Neuronal stem cell (in vitro differentiated cells): Measurements from ENCODE around the gene PSMB7.

Source experiments
- DNase-seq: peaks from one replicate; pipeline ENCODE4 v3.0.0-alpha.2; 2013; ENCODE audit warnings: low spot score
- H2AFZ ChIP-seq: one replicate; pipeline ENCODE4 v1.6.1; 2013; ENCODE audit warnings: mild to moderate bottlenecking, low read length, inconsistent platforms
- H2AK5ac ChIP-seq: 2 replicates; pipeline ENCODE4 v1.6.1; 2013; ENCODE audit warnings: low read depth, mild to moderate bottlenecking, inconsistent platforms, low read length, moderate library complexity, mixed read lengths
- H2BK120ac ChIP-seq: 2 replicates; pipeline ENCODE4 v1.6.1; 2013; ENCODE audit warnings: low read depth, mild to moderate bottlenecking, inconsistent platforms, low read length, moderate library complexity, mixed read lengths
- H2BK12ac ChIP-seq: one replicate; pipeline ENCODE4 v1.6.1; 2013; ENCODE audit warnings: low read length, inconsistent platforms
- H2BK15ac ChIP-seq: 2 replicates; pipeline ENCODE4 v1.6.1; 2013; ENCODE audit warnings: mild to moderate bottlenecking, low read length, inconsistent platforms, mixed read lengths
- H2BK5ac ChIP-seq: one replicate; pipeline ENCODE4 v1.6.1; 2013; ENCODE audit warnings: inconsistent platforms, mild to moderate bottlenecking, low read length, moderate library complexity
- H3K14ac ChIP-seq: one replicate; pipeline ENCODE4 v1.6.1; 2013; ENCODE audit warnings: low read length, inconsistent platforms
- H3K18ac ChIP-seq: 2 replicates; pipeline ENCODE4 v1.6.1; 2013; ENCODE audit warnings: low read length, inconsistent platforms
- H3K23ac ChIP-seq: 2 replicates; pipeline ENCODE4 v1.6.1; 2013; ENCODE audit warnings: low read depth, mild to moderate bottlenecking, mixed read lengths, low read length, inconsistent platforms; ENCODE audit not compliant: poor library complexity
- H3K27ac ChIP-seq: replicated peaks from 3 replicates; pipeline ENCODE4 v1.5.1; 2013; ENCODE audit warnings: low read length, inconsistent platforms
- H3K27me3 ChIP-seq, 3 experiments: 2 replicates each; pipeline ENCODE4 v1.6.1; 2013; ENCODE audit warnings: low read length in 3 of 3, mild to moderate bottlenecking in 2 of 3, inconsistent platforms in 1 of 3, low read depth in 1 of 3, mixed read lengths in 1 of 3, moderate library complexity in 1 of 3; ENCODE audit not compliant: control insufficient read depth in 3 of 3, insufficient read depth in 3 of 3
- H3K36me3 ChIP-seq, 2 donors: replicated peaks in 1 of 2; 2 replicates each; pipeline ENCODE4 v1.6.1; 2013; ENCODE audit warnings: low read length in 2 of 2; ENCODE audit not compliant: control insufficient read depth in 2 of 2, insufficient read depth in 2 of 2
- H3K4ac ChIP-seq: 2 replicates; pipeline ENCODE4 v1.6.1; 2013; ENCODE audit warnings: inconsistent platforms, mild to moderate bottlenecking, low read length, moderate library complexity
- H3K4me1 ChIP-seq, 2 donors: 1 replicate in 1 of 2; 2 replicates in 1 of 2; pipeline ENCODE4 v1.6.1; 2013; ENCODE audit warnings: low read length in 2 of 2, low read depth in 1 of 2; ENCODE audit not compliant: control insufficient read depth in 2 of 2, insufficient read depth in 1 of 2
- H3K4me2 ChIP-seq: one replicate; pipeline ENCODE4 v1.6.1; 2013; ENCODE audit warnings: mild to moderate bottlenecking, low read length, inconsistent platforms; ENCODE audit not compliant: insufficient read depth, poor library complexity, severe bottlenecking
- H3K4me3 ChIP-seq, 2 donors: 2 replicates each; pipeline ENCODE4 v1.5.1; 2013; ENCODE audit warnings: low read length in 2 of 2, mild to moderate bottlenecking in 2 of 2, inconsistent platforms in 1 of 2, moderate library complexity in 1 of 2
- H3K79me1 ChIP-seq: one replicate; pipeline ENCODE4 v1.6.1; 2013; ENCODE audit warnings: low read depth, mild to moderate bottlenecking, inconsistent platforms, low read length, moderate library complexity
- H3K9ac ChIP-seq: one replicate; pipeline ENCODE4 v1.6.1; 2013; ENCODE audit warnings: mild to moderate bottlenecking, low read depth, low read length, inconsistent platforms; ENCODE audit not compliant: poor library complexity
- H3K9me3 ChIP-seq, 2 donors: replicated peaks in 1 of 2; 2 replicates each; pipeline versions ENCODE3 to v1.6.1; 2013; ENCODE audit warnings: low read length in 2 of 2, mild to moderate bottlenecking in 2 of 2, inconsistent platforms in 1 of 2, low read depth in 1 of 2, mixed read lengths in 1 of 2, moderate library complexity in 1 of 2; ENCODE audit not compliant: control insufficient read depth in 2 of 2, insufficient read depth in 1 of 2
- H4K8ac ChIP-seq: one replicate; pipeline ENCODE4 v1.6.1; 2013; ENCODE audit warnings: low read depth, mild to moderate bottlenecking, inconsistent platforms, low read length, moderate library complexity
- H4K91ac ChIP-seq: one replicate; pipeline ENCODE4 v1.6.1; 2013; ENCODE audit warnings: low read length, low read depth, mild to moderate bottlenecking, inconsistent platforms; ENCODE audit not compliant: poor library complexity
- WGBS, 2 donors: extraction: QIAGEN DNeasy Blood & Tissue Kit; methylation state at CpG; one replicate each; pipeline ENCODE4 v1.1.7; 2013; ENCODE audit warnings: missing lambda C conversion rate in 2 of 2, mixed read lengths in 1 of 2; ENCODE audit not compliant: insufficient read length in 2 of 2, insufficient replicate concordance in 1 of 2; ENCODE audit errors: extremely low coverage in 2 of 2; 5-methylcytosine and 5-hydroxymethylcytosine counted together

PSMB7 gene

GRCh38 chr9:124384846-124385245, 30.4 kb downstream of the PSMB7 start:
- H3K4me3 ChIP-seq: no peak overlapping the region
- no peak overlapping the region for H3K23ac ChIP-seq
- peaks cover 0 to 42% of the 10 kb centered on the region in 2 donors for H3K36me3 ChIP-seq
- H3K9me3 ChIP-seq: no peaks in the 10 kb centered on the region
- no peak overlapping the region for H2AK5ac ChIP-seq
- H2BK5ac ChIP-seq: no peak overlapping the region
- DNase-seq: no peak
- H3K27me3 ChIP-seq: no peaks in the 10 kb centered on the region
- no peak overlapping the region for H2BK15ac ChIP-seq
- no peak overlapping the region for H3K9ac ChIP-seq
- no peak overlapping the region for H3K18ac ChIP-seq
- no peak overlapping the region for H2AFZ ChIP-seq
- H3K14ac ChIP-seq: no peak overlapping the region
- no peak overlapping the region for H4K8ac ChIP-seq
- no peak overlapping the region for H2BK120ac ChIP-seq
- H4K91ac ChIP-seq: no peak overlapping the region
- no peak overlapping the region for H3K27ac ChIP-seq
- H3K4ac ChIP-seq: no peak overlapping the region
- H3K4me2 ChIP-seq: no peak overlapping the region
- H2BK12ac ChIP-seq: no peak overlapping the region
- no CpG with 5 or more reads among the region's 5 CpGs for WGBS, 2 donors
- no peaks in the 10 kb centered on the region for H3K79me1 ChIP-seq
- peaks cover 0 to 6% of the 10 kb centered on the region in 2 donors for H3K4me1 ChIP-seq

DNA sequence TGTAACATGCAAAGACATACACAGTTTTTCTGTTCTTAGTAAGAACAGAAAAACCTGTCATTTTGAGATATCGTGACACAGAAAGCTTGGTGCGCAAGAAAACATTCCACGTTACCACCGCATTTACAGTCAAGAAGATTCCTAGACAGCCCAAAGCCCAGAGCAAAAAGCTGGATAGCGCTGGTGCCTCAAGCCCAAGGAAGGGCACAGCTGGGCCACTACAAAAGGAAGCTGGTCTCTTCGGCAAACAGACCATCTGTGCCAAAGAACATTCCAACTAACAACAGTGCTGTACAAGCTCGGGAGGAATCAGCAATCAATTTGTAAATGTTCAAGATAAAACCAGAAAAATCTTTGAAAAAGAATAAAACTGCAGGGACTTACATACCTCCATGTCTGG, 31.0 kb downstream of the PSMB7 start:
- Histone ChIP-seq H3K9me3 (no peaks in the 10 kb centered on the region), H2BK15ac (no peak overlapping the region), H3K4me1 (peaks cover 0 to 1% of the 10 kb centered on the region in 2 donors), H3K27ac (no peak overlapping the region), H3K18ac (no peak overlapping the region), H3K79me1 (no peaks in the 10 kb centered on the region), H4K91ac (no peak overlapping the region), H3K9ac (no peak overlapping the region), H3K27me3 (no peaks in the 10 kb centered on the region), H3K23ac (no peak overlapping the region), H2BK5ac (no peak overlapping the region), H3K36me3 (peaks cover 0 to 48% of the 10 kb centered on the region in 2 donors), H2AK5ac (no peak overlapping the region), H2BK12ac (no peak overlapping the region), H3K14ac (no peak overlapping the region), H3K4me2 (no peak overlapping the region), H4K8ac (no peak overlapping the region), H2BK120ac (no peak overlapping the region), H3K4me3 (no peak overlapping the region), H3K4ac (no peak overlapping the region), H2AFZ (no peak overlapping the region)
- no peak for DNase-seq
- no CpG with 5 or more reads among the region's 7 CpGs for WGBS, 2 donors

- DNase-seq: no peak
- no peak overlapping the region for H2BK15ac ChIP-seq
- H3K4me2 ChIP-seq: no peak overlapping the region
- no peak overlapping the region for H3K9ac ChIP-seq
- H3K4ac ChIP-seq: no peak overlapping the region
- H4K8ac ChIP-seq: no peak overlapping the region
- no peak overlapping the region for H2BK12ac ChIP-seq
- H3K4me3 ChIP-seq: no peak overlapping the region
- no peak overlapping the region for H2AFZ ChIP-seq
- H3K18ac ChIP-seq: no peak overlapping the region
- H3K14ac ChIP-seq: no peak overlapping the region
- H4K91ac ChIP-seq: no peak overlapping the region
- no peak overlapping the region for H3K23ac ChIP-seq
- no CpG with 5 or more reads among the region's 4 CpGs for WGBS, 2 donors
- no peaks in the 10 kb centered on the region for H3K9me3 ChIP-seq
- no peak overlapping the region for H2AK5ac ChIP-seq
- no peak overlapping the region for H2BK5ac ChIP-seq
- H3K27ac ChIP-seq: peak overlapping the region; percentile 30
- H2BK120ac ChIP-seq: no peak overlapping the region
- peaks cover 0 to 50% of the 10 kb centered on the region in 2 donors for H3K36me3 ChIP-seq
- H3K27me3 ChIP-seq: no peaks in the 10 kb centered on the region
- peaks cover 0 to 3% of the 10 kb centered on the region in 2 donors for H3K4me1 ChIP-seq
- H3K79me1 ChIP-seq: no peaks in the 10 kb centered on the region
Measured at GRCh38 chr9:124381170-124381945, 33.9 kb downstream of the PSMB7 start.

DNA sequence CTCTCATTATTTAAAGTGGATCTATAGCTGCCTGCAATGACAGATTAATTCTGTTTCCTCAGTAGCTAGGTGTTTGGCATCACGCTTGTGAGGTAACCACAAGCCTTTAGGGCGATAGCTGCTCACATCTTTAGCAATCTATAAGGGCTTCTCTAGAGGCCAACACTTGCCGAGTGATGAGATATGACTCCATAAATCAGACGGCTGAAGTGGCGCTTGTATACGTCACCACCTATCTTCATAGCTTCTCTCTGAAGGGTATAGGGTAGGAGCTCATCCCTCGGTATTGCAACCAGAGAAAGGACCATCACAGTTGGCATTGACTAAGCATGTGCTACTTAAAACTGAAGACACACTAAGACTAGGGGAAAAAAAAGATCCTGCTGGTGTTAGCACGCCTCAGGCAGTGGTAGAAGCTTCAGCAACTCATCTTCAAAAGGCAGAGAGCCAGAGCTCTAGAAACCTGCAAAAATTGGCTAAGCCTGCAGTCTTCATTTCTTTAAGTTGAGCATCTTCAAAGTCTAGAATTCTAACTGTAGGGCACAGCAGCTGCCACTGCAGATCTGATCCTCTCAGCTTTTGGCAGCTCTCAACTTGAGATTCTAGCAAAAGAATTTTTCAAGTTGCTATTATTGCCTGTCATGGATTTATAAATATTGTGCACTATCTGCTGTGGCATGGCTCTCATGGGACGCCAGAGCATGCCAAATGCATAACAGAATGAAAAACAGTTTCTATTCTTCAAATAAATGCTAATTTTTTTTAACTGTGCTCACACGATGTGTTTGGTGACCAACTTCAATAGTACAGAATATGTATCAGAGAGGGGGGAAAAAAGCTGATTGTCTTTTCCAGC, 37.5 kb downstream of the PSMB7 start:
- Histone ChIP-seq H3K36me3 (peaks cover 2 to 54% of the 10 kb centered on the region in 2 donors), H3K9me3 (peaks cover 0 to 9% of the 10 kb centered on the region in 2 donors), H3K4me1 (peaks cover 0 to 3% of the 10 kb centered on the region in 2 donors), H3K14ac (no peak overlapping the region), H4K8ac (no peak overlapping the region), H2AFZ (no peak overlapping the region), H2BK5ac (no peak overlapping the region), H3K4me2 (no peak overlapping the region), H3K23ac (no peak overlapping the region), H3K4ac (no peak overlapping the region), H3K27me3 (no peaks in the 10 kb centered on the region), H3K27ac (no peak overlapping the region), H3K9ac (no peak overlapping the region), H2BK120ac (no peak overlapping the region), H2BK12ac (no peak overlapping the region), H3K79me1 (no peaks in the 10 kb centered on the region), H3K4me3 (no peak overlapping the region), H2AK5ac (no peak overlapping the region), H3K18ac (no peak overlapping the region), H4K91ac (no peak overlapping the region), H2BK15ac (no peak overlapping the region)
- WGBS, 2 donors: no CpG with 5 or more reads among the region's 10 CpGs
- no peak for DNase-seq
